Natural killer cell (primary cell): Measurements from ENCODE around the gene MAPK8IP3. TPM values are rescaled to one million over a fixed set of nuclear protein-coding genes. Genes with fewer than 3 reads are reported as not detected.

Source experiments
- ATAC-seq, 3 donors: fragments of 150-1000 bp in 2 of 3; fragments of 200-7000 bp in 1 of 3; cut with Tn5 transposase; 1 replicate in 1 of 3; 2 replicates in 2 of 3; pipeline ENCODE4 v1.10.0; 2021; ENCODE audit warnings: mild to moderate bottlenecking in 2 of 3, moderate library complexity in 2 of 3
- DNase-seq, 2 donors: peaks; one replicate each; pipeline versions ENCODE4 v3.0.0 to v3.0.0-alpha.2; 2013 to 2021; ENCODE audit warnings: mixed read lengths in 1 of 2
- H3K27ac ChIP-seq: one replicate; pipeline ENCODE4 v1.5.1; 2013; ENCODE audit warnings: mild to moderate bottlenecking, low read length
- H3K27me3 ChIP-seq: one replicate; pipeline ENCODE4 v1.6.1; 2013; ENCODE audit warnings: low read length; ENCODE audit not compliant: control insufficient read depth, insufficient read depth
- H3K36me3 ChIP-seq: one replicate; pipeline ENCODE4 v1.6.1; 2013; ENCODE audit warnings: low read length; ENCODE audit not compliant: control insufficient read depth, insufficient read depth
- H3K4me1 ChIP-seq: one replicate; pipeline ENCODE4 v1.6.1; 2013; ENCODE audit warnings: low read length; ENCODE audit not compliant: control insufficient read depth, insufficient read depth
- H3K4me3 ChIP-seq: one replicate; pipeline ENCODE4 v1.5.1; 2013; ENCODE audit warnings: low read length
- H3K9me3 ChIP-seq: one replicate; pipeline ENCODE4 v1.6.1; 2013; ENCODE audit warnings: low read length; ENCODE audit not compliant: control insufficient read depth, insufficient read depth
- H3K27ac Mint-ChIP-seq, 2 donors: one replicate each; pipeline ENCODE4 v1.8.0; 2022; ENCODE audit warnings: mild to moderate bottlenecking in 2 of 2, mixed read lengths in 2 of 2, moderate library complexity in 1 of 2
- H3K27me3 Mint-ChIP-seq, 2 donors: one replicate each; pipeline ENCODE4 v1.8.0; 2022; ENCODE audit warnings: low read depth in 2 of 2, mixed read lengths in 2 of 2
- H3K36me3 Mint-ChIP-seq: one replicate; pipeline ENCODE4 v1.8.0; 2022; ENCODE audit warnings: mixed read lengths
- H3K4me1 Mint-ChIP-seq, 2 donors: one replicate each; pipeline ENCODE4 v1.8.0; 2022; ENCODE audit warnings: mixed read lengths in 2 of 2
- H3K4me3 Mint-ChIP-seq: one replicate; pipeline ENCODE4 v1.8.0; 2022; ENCODE audit warnings: mild to moderate bottlenecking, moderate library complexity, mixed read lengths
- H3K9me3 Mint-ChIP-seq, 2 donors: one replicate each; pipeline ENCODE4 v1.8.0; 2022; ENCODE audit warnings: mixed read lengths in 2 of 2
- WGBS: methylation state at CpG from one replicate; pipeline ENCODE4 v1.1.7; 2013; ENCODE audit warnings: missing lambda C conversion rate; ENCODE audit not compliant: insufficient coverage; 5-methylcytosine and 5-hydroxymethylcytosine counted together
- intact Hi-C: fragments of 100-400 bp; cut with micrococcal nuclease; formaldehyde crosslinking; loops from one replicate; pipeline ENCODE4 v1.14.2; 2022
- total RNA-seq, 4 donors: library from RNA; stranded (reverse); fragments of 120-200 nt in 1 of 4; gene quantifications; one replicate each; pipeline versions ENCODE4 v1.2.3 to v1.2.4, GENCODE V29; 2013 to 2022
- TF ChIP-seq, protein P1 (sequence below): fragments of 200-600 bp; IDR thresholded peaks from one replicate; pipeline ENCODE4 v1.8.0; 2022; ENCODE audit warnings: antibody characterized with exemption

The MAPK8IP3 gene
- total RNA-seq, 3 donors from 2014 or later (not counting 1 experiment from before 2014, with no cell fraction given), result 272 to 291 (median 285) TPM

GRCh38 chr16:1789643-1790045 is 83.6 kb downstream of the MAPK8IP3 start:
- TF ChIP-seq, protein P1, sequence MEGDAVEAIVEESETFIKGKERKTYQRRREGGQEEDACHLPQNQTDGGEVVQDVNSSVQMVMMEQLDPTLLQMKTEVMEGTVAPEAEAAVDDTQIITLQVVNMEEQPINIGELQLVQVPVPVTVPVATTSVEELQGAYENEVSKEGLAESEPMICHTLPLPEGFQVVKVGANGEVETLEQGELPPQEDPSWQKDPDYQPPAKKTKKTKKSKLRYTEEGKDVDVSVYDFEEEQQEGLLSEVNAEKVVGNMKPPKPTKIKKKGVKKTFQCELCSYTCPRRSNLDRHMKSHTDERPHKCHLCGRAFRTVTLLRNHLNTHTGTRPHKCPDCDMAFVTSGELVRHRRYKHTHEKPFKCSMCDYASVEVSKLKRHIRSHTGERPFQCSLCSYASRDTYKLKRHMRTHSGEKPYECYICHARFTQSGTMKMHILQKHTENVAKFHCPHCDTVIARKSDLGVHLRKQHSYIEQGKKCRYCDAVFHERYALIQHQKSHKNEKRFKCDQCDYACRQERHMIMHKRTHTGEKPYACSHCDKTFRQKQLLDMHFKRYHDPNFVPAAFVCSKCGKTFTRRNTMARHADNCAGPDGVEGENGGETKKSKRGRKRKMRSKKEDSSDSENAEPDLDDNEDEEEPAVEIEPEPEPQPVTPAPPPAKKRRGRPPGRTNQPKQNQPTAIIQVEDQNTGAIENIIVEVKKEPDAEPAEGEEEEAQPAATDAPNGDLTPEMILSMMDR, result no peak
- peaks cover 20% of the 10 kb centered on the region for H3K36me3 ChIP-seq
- DNase-seq (no peak), ATAC-seq (no peak)
- intact Hi-C loops, result no loop called here
- Mint-ChIP-seq H3K27me3 (no peaks in the 10 kb centered on the region), H3K9me3 (no peaks in the 10 kb centered on the region), H3K36me3 (no peaks in the 10 kb centered on the region), H3K4me1 (peaks cover 6 to 13% of the 10 kb centered on the region in 2 donors), H3K27ac (no peak overlapping the region), H3K4me3 (no peak overlapping the region)
- 92% methylated on average over 25 of the region's 25 CpGs for WGBS
- H3K9me3 ChIP-seq, result no peaks in the 10 kb centered on the region
- no peaks in the 10 kb centered on the region for H3K27me3 ChIP-seq
- no peak overlapping the region for H3K4me3 ChIP-seq
- no peak overlapping the region for H3K27ac ChIP-seq
- peaks cover 8% of the 10 kb centered on the region for H3K4me1 ChIP-seq

DNA sequence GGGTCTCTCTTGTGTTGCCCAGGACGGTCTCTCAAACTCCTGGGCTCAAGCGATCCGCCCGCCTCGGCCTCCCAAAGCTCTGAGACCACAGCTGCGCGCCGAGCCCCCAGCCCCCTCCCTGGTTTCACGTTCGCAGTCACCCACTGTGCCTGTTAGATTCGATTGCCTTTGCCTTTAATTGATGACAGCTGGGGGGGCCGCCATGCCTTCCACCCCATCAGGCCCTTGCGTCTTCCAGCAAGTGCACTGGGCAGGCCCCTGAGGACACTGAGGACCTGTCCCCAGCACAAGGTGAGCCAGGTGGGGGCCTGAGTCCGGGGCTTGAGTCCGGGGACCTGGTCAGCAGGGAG is 84.2 kb downstream of the MAPK8IP3 start:
- Histone ChIP-seq H3K27me3 (no peaks in the 10 kb centered on the region), H3K4me3 (no peak overlapping the region), H3K36me3 (peaks cover 20% of the 10 kb centered on the region), H3K4me1 (peaks cover 5% of the 10 kb centered on the region), H3K27ac (no peak overlapping the region), H3K9me3 (no peaks in the 10 kb centered on the region)
- intact Hi-C loops, result no loop called here
- Mint-ChIP-seq H3K27ac (no peak overlapping the region), H3K36me3 (no peaks in the 10 kb centered on the region), H3K4me1 (peaks cover 6 to 9% of the 10 kb centered on the region in 2 donors), H3K9me3 (no peaks in the 10 kb centered on the region), H3K27me3 (no peaks in the 10 kb centered on the region), H3K4me3 (no peak overlapping the region)
- ATAC-seq, result no peak
- no peak for DNase-seq
- TF ChIP-seq, protein P1, result no peak
- WGBS, result 98% methylated on average over 15 of the region's 15 CpGs

- H3K27ac Mint-ChIP-seq, result no peak overlapping the region
- no peak overlapping the region for H3K4me3 Mint-ChIP-seq
- TF ChIP-seq, protein P1, result no peak
- H3K4me1 Mint-ChIP-seq, result peaks cover 6% of the 10 kb centered on the region in 2 donors
- DNase-seq (no peak), ATAC-seq (no peak)
- H3K9me3 Mint-ChIP-seq, result no peaks in the 10 kb centered on the region
- WGBS, result 95% methylated on average over 44 of the region's 44 CpGs
- H3K4me1 ChIP-seq, result no peaks in the 10 kb centered on the region
- no peak overlapping the region for H3K27ac ChIP-seq
- no peaks in the 10 kb centered on the region for H3K36me3 Mint-ChIP-seq
- H3K9me3 ChIP-seq, result no peaks in the 10 kb centered on the region
- intact Hi-C loops, result no loop called here
- peaks cover 20% of the 10 kb centered on the region for H3K36me3 ChIP-seq
- no peaks in the 10 kb centered on the region for H3K27me3 Mint-ChIP-seq
- no peaks in the 10 kb centered on the region for H3K27me3 ChIP-seq
- no peak overlapping the region for H3K4me3 ChIP-seq
Measured at GRCh38 chr16:1790611-1791255, 84.7 kb downstream of the MAPK8IP3 start.
